Stimulated activated CD8-positive, alpha-beta memory T cell treated with anti-CD3 and anti-CD28 coated beads, Interleukin-4, amount 100 ng/mL, for 48 hours (primary cell): ENCODE data around the gene ERC2.
A peak's percentile ranks its signal among the peaks of the same experiment; 100 is the strongest.

Experiments used
- DNase-seq: peaks from one replicate; pipeline ENCODE4 v3.0.0-alpha.2; 2020

The ERC2 gene

DNA sequence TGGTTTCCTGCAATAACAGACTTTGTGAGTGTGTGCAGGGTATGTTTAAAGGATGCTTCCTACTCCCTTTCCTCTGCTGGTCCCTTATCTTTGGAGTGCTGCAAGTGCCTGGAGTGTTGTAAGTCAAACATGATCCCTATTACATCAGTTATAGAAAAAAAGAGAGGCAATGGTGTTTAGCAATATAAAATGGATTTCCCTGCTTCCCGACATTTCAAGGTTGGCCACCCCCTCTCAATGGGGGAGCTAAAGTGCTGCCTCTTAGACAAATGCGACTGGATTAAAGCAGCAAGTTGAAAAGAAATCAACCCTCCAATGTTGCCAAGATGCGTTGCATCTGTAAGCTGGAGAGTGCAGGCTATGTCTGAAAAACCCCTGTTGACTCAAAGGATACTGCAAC lies 778.1 kb downstream of the ERC2 start:
- DNase-seq = no peak

DNA sequence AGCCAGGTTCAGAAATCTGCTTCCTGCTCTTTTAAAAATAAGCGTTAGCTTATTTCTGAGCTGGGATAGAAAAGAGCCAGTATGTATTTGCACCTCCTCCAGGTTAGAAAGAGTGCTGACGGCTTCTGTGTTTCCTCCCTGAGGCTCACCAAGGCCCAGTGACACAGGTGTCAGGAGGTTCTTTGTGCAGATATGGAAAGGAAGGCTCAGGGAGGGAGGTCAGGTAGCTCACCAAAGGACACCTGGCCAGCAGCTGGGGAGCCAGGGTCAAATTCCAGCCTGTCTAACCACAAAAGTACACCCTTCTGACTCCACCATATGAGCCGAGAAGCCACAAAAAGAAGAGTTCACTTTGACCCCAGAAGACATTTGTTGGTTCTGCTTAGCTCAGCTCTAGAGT lies 780.1 kb downstream of the ERC2 start:
- no peak for DNase-seq

DNA sequence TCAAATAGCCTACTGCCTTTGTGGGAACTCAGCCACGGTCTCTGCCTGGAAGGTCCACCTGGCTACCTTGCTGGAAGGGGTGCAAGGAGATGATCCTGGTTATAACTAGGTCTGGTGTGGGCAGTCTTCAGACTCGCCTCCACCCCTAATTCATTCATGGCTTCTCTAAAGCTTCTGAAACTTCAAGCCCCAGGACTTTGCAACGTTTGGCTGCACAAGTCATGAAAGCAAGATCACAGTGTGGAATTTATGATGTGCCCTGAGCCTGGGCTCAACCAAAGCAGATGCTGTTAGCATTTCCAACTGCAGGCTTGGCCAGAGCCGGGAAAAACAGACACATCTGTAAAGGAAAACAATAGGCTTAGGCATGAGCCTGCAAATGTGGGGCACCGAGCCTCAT lies 780.7 kb downstream of the ERC2 start:
- no peak for DNase-seq

DNA sequence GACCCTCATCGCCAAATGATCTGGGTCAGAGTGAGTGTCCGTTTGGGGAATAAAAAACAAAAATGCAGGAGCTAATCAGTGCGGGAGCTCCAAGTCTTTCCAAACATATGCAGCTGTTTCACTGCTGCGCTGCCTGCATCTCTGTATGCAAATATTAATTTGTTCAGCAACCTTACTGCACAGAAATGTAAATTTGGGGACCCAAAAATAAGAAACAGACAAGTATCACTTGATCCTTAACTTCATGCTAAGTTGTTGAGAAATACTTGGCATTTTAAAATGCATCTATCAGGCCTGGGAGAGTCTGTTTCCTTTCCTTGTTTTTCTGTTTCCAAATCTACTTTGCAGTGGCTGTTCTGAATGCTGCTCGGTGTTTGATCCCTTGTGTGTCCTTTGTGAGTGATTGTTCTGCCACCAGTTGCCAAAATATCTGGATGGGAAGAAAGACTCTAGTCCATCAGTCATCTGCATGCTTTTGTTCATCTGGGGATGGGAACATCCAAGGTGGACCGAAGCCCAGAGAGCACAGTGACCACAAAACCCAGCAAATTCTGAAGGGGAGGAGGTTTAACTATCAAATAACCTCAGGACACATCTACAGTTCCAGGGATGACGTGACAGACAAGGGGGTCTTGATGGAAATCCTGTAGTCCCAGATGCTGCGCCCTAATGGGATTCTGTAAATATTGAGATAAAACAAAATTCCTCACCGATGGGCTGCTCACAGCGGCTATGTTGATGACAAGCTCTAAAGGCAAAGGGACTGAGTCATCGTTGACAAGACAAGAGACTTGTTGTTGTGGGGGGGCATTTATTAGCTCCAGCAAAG lies 781.6 kb downstream of the ERC2 start:
- no peak for DNase-seq

DNA sequence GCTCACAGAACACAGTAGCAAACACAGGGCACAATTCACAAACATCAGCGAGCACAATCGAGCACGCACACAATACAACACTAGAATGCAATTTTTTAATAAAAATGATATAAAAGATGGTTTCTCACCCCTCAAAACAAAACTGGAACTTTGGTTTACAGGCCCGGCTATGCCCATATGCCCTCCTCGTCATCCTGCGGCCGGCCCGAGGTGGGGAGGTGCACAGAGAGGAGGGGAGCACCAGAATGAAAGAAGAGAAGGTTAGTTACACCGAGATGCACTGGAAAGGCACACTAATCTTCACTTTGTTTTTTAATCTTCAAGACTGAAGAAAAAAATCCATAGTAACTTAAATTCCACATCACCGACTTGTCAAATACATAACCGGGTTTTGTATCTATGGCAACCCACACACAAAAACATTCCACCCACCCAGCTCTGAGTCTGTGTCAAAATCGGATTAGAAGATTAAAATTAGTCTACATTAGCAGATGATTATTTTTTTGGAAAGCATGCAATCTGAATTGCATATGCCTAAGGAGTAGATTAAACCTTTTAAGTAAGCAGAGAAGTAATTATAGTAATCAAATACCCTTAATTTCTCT lies 784.5 kb downstream of the ERC2 start:
- no peak for DNase-seq

DNA sequence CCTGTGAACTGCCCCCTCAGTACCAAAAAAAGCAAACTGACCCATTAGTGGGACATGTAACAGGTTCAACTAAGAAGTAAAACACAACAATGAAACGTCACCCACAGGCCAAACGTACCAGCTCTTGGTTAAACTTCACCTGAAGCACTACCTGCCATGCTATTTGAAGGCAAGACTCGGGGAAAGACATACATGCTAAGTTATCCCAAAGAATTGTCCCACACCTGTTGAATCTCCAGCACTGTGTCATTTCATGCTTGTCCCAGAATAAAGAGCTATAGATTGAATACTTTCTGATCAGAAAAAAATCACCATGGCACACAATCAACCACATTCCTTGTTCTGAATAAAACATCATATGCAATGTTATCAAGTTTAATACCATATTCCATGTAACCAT lies 785.8 kb downstream of the ERC2 start:
- DNase-seq = no peak

DNA sequence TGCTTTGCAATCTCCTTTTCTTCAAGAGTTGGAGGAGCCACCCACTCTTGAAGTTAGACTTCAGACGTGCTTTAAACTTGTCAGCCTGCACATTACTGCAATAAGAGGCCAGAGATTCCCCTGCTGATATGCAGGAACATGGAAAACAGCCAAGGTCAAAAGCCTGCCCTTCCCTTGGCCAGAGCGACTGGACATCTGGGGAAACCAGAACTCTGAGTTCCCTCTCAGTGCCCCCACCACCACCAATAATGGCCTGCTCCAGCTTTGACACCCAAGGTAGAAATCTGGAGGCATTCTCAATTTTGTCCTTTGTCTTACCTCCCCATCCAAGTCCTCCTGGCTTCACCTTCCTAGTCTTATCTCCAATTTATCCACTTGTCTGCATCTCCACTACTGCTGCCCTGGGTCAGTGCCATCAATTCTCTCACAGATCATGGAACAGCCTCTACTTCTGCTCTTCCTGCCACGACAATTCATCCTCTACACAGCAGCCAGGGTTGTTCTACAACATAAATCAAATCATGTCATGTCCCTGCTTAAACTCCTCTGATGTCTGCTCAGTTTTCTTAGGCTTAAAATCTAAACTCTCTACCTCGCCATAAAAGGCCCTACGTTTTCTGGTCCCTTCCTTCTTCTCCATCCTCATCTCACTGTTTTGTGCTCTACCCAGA lies 789.6 kb downstream of the ERC2 start:
- DNase-seq = no peak

DNA sequence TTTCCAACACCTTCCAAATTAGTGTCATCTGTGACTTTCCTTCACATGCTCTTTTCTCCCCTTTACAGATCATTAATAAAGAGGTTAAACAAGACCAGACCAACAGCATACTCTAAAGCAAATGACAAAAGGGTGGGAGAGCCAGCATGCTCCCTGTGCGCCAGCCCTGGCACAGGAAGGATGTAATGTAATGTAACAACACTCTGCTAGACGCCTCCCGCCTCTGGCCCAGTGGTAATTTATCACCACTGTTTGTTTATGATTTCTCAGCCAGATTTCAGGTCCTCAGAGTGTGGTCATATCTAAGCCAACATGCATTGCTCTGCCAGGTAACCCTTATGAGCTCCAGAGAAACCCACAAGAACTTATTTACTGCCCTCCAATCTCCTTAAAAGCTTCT lies 791.6 kb downstream of the ERC2 start:
- no peak for DNase-seq

DNA sequence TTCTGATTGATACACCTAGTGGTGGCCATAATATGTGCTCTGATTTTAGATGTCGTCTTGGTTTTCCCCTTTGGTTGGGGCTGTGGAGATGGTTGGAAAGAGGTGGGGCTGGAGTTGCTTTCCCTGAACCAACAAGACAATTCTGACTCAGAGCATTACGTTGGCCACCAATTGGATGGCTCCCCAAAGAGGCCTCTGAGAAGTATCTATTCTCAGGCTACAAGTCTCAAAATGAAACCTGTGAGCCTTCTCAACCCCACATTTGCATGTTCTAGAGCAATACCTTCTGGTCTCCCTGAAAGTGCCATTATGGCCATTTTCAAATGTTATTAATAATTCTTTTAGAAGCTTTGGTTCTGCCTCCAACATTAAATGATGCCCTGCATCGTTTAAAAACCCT lies 792.8 kb downstream of the ERC2 start:
- DNase-seq = peak; percentile 22

DNA sequence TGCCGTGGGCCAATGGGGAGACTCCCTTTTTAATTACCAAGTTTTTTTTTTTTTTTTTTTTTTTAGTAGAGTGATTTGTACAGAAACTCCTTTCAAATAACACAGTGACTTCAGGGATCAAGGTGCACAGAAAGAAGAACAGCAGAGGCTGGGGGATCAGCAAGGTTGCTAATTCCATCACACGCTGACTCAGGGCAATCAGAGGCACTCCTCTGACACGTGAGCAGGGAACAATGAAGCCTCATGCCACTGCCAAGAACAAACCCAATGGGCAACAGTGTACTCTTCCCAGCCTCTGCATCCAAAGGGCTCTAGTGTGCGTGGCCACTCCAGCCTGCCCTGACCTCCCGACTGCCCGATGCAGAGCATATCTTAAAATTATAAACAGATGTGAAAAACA lies 794.5 kb downstream of the ERC2 start:
- DNase-seq = no peak

DNA sequence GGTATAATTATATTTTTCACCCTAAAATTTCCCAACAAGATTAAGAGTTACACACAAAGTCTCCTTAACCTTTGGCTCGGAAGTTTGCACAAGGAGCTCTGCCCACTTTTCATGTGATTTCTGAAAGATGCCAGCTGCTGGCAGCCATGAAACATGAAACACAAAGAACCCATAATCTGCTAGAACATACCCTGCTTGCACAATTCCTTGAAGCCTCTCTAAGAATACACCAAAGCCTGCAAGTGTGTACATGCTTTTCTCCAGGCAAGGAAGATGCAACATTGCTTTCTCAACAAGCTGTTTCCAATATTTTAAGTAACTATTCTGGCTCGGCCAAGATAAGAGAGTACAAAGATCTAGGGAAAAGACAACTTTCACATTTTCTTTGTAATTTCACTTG lies 799.1 kb downstream of the ERC2 start:
- DNase-seq = no peak

DNA sequence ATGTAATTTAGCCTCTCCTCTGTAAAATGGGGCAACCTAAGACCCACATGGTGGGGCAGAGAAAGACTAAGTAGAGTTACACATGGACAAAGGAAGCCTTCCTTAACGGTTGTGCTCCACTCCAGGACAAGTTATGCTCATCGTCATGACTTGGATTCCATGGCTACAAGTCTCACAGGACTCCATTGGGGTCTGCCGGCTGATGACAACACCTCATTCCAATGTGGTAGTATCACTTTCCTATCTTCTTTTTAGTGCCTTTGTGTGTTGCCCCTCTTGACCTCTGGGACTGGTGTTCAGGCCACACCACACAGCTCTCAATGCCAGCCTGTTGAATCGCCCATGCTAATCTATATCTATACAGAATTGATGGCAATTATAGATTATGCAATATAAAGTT lies 799.9 kb downstream of the ERC2 start:
- no peak for DNase-seq

DNA sequence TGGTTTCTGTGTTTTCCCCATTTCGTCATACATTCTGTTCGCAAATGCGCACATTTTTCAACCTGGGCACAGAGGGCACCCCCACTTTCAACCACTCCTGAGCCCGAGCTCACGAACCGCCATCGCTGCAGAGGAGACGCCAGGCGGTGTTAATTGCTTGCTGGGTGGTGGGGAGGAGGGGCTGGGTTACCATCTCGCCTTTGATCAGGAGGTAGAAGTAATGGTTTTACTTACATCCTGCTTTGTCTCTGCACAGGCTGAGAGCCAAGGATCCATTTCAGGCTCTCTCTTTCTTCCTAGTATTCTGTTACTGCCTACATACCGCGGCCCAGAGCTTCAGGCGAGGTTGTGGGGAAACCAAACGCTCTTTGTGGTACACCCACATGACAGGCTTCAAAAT lies 803.9 kb downstream of the ERC2 start:
- DNase-seq = peak; percentile 23

DNA sequence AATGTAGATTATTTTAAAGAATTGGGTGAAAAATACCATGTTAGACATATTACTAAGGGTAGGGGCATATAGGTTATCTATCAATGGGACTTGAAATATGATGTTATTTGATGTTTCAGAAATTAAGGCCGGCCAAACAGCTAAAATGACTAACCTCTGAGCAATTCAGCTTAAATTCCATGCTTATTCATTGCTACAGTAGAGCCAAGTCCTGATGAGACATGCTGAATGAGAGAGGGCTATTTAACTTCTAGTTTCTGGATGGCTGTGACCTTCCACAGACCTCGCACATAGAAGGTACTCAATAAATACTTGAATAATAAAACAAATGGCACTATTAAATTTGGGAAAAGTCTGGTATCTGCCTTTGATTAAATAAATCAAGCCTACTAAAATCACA lies 805.6 kb downstream of the ERC2 start:
- no peak for DNase-seq

DNA sequence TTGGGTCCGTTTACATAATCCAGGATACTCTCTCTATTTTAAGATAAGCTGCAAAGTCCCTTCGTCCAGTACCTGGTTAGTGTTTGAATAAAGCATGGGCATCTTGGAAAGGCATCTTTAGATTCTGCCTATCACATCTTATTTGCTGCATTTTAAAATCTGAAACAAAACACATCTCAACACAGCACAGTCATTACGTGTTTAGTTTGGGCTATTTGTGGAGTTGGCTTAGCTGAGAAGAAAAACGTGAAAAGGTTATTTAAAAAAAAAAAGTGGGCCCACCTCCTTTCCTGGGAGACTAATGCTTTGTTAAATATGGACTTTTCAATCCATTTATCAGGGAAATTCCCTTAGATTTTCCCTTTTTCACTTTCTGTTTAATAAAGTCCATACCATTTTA lies 806.7 kb downstream of the ERC2 start:
- DNase-seq = no peak

DNA sequence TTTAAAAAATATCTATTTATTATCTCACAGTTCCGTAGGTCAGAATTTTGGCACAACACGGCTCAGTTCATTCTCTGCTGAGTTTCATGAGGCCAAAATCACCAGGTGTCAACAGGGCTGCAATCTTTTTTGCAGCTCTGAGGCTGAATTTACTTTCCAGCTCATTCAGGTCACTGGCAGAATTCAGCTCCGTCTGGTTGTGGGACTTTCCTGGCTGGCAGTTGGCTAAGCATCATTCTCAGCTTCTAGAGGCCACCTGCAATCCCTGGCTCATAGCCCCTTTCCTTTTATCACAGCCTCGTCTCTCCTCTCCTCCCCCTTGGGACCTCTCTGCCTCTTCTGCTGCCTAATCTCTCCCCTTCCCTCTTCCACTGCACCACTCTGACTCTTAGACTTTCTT lies 807.1 kb downstream of the ERC2 start:
- no peak for DNase-seq

DNA sequence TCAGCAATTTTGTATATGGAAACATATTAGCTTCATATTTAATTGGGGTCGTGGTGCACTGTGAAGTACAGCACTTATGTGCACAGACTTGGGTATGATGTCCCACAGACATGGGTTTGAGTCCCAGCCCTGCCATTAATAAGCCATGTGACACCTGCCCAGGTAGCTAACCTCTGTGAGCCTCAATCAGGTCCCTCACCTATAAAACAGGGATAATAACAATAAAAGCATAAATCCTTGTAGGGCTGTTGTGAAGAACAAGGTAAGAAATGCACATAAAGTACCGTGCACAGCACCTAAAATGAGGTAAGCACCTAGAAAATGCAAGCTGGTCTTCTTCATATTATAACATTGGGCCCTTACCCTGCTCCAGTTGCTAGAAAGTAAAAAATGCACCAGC lies 807.6 kb downstream of the ERC2 start:
- no peak for DNase-seq

DNA sequence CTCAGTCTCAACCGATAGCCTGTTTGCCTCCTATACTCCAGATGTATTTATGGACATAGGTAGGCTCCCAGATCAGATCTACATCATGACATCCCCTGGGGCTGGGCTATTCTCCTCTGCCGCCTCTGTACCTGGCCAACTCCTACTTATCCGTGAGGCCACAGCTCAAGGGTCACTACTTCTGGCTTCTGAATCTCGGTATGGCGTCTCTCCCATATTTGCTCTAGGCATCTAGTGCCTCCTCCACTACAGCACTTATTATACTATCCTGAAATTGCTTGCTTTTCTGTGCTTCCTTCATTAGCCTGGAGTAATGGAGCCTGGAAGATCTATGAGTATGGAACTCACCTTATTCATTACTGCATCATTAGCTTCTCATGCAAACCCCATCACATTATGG lies 808.6 kb downstream of the ERC2 start:
- DNase-seq = no peak

DNA sequence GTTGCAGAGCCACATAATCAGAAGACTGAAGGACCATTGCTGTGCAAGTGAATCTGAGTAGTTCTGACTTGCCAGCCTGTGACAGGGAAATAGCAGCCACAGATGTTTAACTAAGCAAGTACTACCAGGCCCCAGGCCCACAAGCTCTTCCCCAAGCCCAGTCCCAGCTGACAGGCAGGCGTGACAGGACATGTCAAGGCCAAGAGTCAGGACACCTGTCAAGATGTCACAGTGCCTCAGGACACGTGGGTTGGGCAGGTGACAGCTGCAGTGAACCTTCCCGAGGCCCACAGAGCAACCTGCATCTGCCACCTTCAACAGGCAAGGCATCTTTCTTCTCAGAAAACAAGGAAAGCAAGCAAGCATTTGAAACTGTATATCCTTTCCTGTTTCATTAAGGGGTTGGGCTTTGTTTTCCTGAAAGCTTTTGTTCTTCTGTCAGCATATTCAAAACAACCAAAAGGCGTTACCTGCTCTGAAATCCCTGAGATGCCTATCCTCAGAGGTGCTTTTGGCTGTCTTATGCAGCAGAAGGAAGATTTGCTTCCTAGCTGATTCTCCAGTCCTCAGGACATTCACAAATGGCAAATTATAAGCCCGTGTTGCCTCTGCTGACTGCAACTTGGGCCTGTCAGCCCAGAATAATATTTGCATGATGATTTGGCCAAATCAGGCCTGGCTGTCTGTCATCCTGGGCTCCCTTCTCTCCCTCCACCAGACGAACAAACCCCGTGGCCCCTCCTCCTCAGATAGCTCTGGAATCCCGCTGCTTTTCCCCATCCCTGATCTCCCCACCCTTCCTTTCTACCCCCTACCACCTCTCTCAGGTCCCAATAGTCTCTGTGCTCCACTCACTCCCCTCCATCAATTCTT lies 809.3 kb downstream of the ERC2 start:
- DNase-seq = no peak

DNA sequence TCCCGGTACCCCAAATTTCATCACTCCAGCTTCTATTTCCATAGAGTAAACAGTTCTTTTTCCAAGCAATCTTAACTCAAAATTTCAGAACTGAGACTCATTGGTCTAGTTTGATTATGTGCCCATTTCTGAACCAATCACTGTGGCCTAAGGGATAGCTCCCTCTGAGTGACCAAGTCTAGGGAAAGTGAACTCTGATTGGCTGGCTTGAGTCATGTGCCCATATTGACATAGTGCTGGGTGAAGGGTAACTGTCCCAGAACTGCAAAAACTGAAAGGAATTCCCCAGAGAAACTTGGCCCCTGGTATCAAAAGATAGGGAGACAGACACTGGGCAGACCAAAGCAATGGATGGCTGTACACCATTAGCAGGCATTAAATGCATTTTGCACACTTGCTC lies 810.0 kb downstream of the ERC2 start:
- DNase-seq = no peak

DNA sequence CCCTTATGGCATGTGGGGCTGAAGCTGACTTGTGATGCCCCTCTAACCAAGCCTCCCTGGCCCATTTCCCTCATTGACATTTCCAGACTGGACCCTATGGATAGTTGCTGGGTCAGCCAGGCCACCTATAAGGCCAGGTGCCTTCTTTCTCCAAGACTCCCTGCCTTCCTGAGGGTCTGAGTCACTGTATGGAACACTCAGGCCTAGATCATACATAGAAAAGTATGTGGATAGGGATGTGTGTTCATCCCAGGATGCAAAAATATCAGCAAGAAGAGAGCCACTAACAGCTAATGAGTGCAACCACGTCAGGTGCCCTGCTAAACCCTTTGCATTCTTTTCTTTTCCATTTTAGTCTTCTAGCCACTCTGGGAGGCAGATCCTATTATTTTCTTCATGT lies 812.7 kb downstream of the ERC2 start:
- no peak for DNase-seq

DNA sequence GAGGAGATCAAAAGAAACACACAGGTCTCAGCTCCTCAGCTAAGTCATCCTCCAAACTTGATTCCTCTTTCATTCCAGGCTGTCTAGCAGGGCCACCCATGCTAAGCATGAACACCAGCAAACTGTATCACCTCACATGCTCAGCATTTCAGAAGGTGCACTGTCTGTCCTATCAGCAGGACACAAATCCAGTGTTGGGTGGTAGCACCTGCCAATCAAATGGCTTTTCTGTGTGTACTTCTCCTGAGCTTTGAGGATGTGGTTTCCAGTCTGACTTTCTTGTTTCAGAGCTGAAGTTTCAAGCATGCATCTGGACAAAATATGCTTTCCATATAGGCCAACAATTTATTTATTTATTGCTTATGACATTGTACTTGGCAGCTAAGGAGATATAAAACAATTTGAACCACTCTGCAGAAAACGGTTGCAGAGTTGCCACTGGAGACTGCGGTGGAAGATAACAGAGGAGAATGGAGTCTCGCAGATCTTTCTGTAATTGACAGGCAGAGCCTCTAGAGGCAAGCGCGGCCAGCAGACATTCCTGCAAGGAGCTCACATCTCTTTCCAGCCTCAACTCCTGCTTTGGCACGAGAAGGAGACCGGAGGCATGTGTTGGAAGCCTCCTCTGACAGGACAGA lies 814.0 kb downstream of the ERC2 start:
- no peak for DNase-seq

DNA sequence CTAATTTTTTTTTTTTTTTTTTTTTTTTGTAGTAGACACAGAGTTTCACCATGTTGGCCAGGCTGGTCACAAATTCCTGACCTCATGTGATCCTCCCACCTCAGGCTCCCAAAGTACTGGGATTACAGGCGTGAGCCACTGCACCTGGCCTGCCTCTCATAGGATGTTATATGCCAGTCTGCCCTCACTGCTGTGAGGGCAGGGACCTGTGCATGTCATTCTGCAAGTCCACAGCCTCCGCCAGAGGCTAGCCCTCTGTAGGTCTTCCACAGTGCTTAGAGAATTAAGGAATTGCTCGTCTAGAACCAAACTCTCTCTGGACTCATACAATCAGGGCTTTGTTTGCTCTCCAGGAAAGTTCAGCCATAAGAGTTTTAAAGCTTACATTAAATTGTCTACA lies 817.3 kb downstream of the ERC2 start:
- DNase-seq = no peak
